ENCODE results near the gene B3GNT3.

The B3GNT3 gene

GRCh38 chr19:17855280-17856152 lies 60.6 kb downstream of the B3GNT3 start:
- Histone ChIP-seq H3K27me3 (ENCODE audit: insufficient read depth, low read length, poor library complexity) (no peaks in the 10 kb centered on the region), H3K36me3 (ENCODE audit: insufficient read depth, low read length) (peaks cover 6% of the 10 kb centered on the region), H4K20me1 (ENCODE audit: insufficient read depth, low read length) (peaks cover 6% of the 10 kb centered on the region), H3K4me1 (ENCODE audit: insufficient read depth, low read length) (peaks cover 14% of the 10 kb centered on the region), H3K79me2 (ENCODE audit: insufficient read depth, low read length) (peaks cover 10% of the 10 kb centered on the region), H3K9me3 (ENCODE audit: insufficient read depth, low read length, severe bottlenecking) (no peaks in the 10 kb centered on the region), H3K4me2 (ENCODE audit: insufficient read depth, low read length) (0 out of 2 replicates have a peak overlapping the region, but pooled peaks have one; percentile 13), H3K27ac (ENCODE audit: low read length) (no peak overlapping the region), H2AFZ (ENCODE audit: low read depth, low read length) (peak overlapping the region; percentile 28; the same call in 1 of the 2 replicates), H3K9ac (ENCODE audit: low read depth, low read length) (no peak overlapping the region), H3K4me3 (ENCODE audit: low read depth in 1 of 2, low read length in 2 of 2) (no peak overlapping the region)
- TF ChIP-seq CTCF (IDR thresholded peaks at IDR 0.05; ENCODE audit: borderline replicate concordance, extremely low read depth, low read length, poor library complexity, severe bottlenecking) = peak; percentile 99
- TF ChIP-seq EZH2 (IDR thresholded peaks at IDR 0.05; ENCODE audit: borderline replicate concordance, low read depth, low read length, severe bottlenecking) = no peak
- ATAC-seq (ENCODE audit: insufficient read depth, low read depth) (peak; percentile 33; the same call in 2 of the 3 replicates), DNase-seq (peak; percentile 83)

GRCh38 chr19:17859533-17860330 lies 64.8 kb downstream of the B3GNT3 start, which contains the start of gene RPL18A:
RPL18A (plus strand) TSS chr19:17859910; CDS start chr19:17859957, 47 bp downstream.
- peaks cover 33% of the 10 kb centered on the region for H3K79me2 ChIP-seq (ENCODE audit: insufficient read depth, low read length)

GRCh38 chr19:17860331-17860992 lies 65.5 kb downstream of the B3GNT3 start:
- Histone ChIP-seq H3K4me1 (ENCODE audit: insufficient read depth, low read length) (peaks cover 24% of the 10 kb centered on the region), H3K4me3 (ENCODE audit: low read depth in 1 of 2, low read length in 2 of 2) (peak overlapping the region; percentile 99 to 100), H3K9ac (ENCODE audit: low read depth, low read length) (peak overlapping the region; percentile 98), H3K79me2 (ENCODE audit: insufficient read depth, low read length) (peaks cover 33% of the 10 kb centered on the region), H3K9me3 (ENCODE audit: insufficient read depth, low read length, severe bottlenecking) (no peaks in the 10 kb centered on the region), H3K27ac (ENCODE audit: low read length) (peak overlapping the region; percentile 95), H4K20me1 (ENCODE audit: insufficient read depth, low read length) (peaks cover 47% of the 10 kb centered on the region), H3K27me3 (ENCODE audit: insufficient read depth, low read length, poor library complexity) (no peaks in the 10 kb centered on the region), H2AFZ (ENCODE audit: low read depth, low read length) (peak overlapping the region; percentile 56), H3K4me2 (ENCODE audit: insufficient read depth, low read length) (peak overlapping the region; percentile 89), H3K36me3 (ENCODE audit: insufficient read depth, low read length) (peaks cover 48% of the 10 kb centered on the region)
- TF ChIP-seq EZH2 (IDR thresholded peaks at IDR 0.05; ENCODE audit: borderline replicate concordance, low read depth, low read length, severe bottlenecking) = no peak
- no peak for TF ChIP-seq CTCF (IDR thresholded peaks at IDR 0.05; ENCODE audit: borderline replicate concordance, extremely low read depth, low read length, poor library complexity, severe bottlenecking)
- ATAC-seq (ENCODE audit: insufficient read depth, low read depth) (no peak), DNase-seq (no peak)

More at GRCh38 chr19:17859533-17860330, 64.8 kb downstream of the B3GNT3 start, which contains the start of gene RPL18A:
- H3K4me2 ChIP-seq (ENCODE audit: insufficient read depth, low read length) = peak within 1 kb of the TSS; percentile 89
- H3K27ac ChIP-seq (ENCODE audit: low read length) = peak within 1 kb of the TSS; percentile 95
- H4K20me1 ChIP-seq (ENCODE audit: insufficient read depth, low read length) = peaks cover 46% of the 10 kb centered on the region
- H3K4me1 ChIP-seq (ENCODE audit: insufficient read depth, low read length) = peaks cover 28% of the 10 kb centered on the region
- H3K4me3 ChIP-seq (ENCODE audit: low read depth in 1 of 2, low read length in 2 of 2) = peak within 1 kb of the TSS; percentile 99 to 100
- no peak for TF ChIP-seq EZH2 (IDR thresholded peaks at IDR 0.05; ENCODE audit: borderline replicate concordance, low read depth, low read length, severe bottlenecking)
- TF ChIP-seq CTCF (IDR thresholded peaks at IDR 0.05; ENCODE audit: borderline replicate concordance, extremely low read depth, low read length, poor library complexity, severe bottlenecking) = peak; percentile 95
- no peaks in the 10 kb centered on the region for H3K27me3 ChIP-seq (ENCODE audit: insufficient read depth, low read length, poor library complexity)
- H3K9me3 ChIP-seq (ENCODE audit: insufficient read depth, low read length, severe bottlenecking) = no peaks in the 10 kb centered on the region
- H3K36me3 ChIP-seq (ENCODE audit: insufficient read depth, low read length) = peaks cover 48% of the 10 kb centered on the region
- DNase-seq = peak; percentile 100
- peak; percentile 93 for ATAC-seq (ENCODE audit: insufficient read depth, low read depth)
- peak within 1 kb of the TSS; percentile 98 for H3K9ac ChIP-seq (ENCODE audit: low read depth, low read length)
- H2AFZ ChIP-seq (ENCODE audit: low read depth, low read length) = peak within 1 kb of the TSS; percentile 93
